ENCODE measurements around the gene AASDH. TPM values are rescaled to one million over a fixed set of nuclear protein-coding genes. Genes with fewer than 3 reads are reported as not detected.

Gene AASDH
- total RNA-seq, 1 experiment from 2014 or later: 12.6 TPM

GRCh38 chr4:56387023-56388001 is at the start of gene AASDH (continued):
- no peak for TF ChIP-seq GTF2I (CRISPR knock-in tag; conservative IDR thresholded peaks at IDR 0.05)
- no peak; the same call in 1 of the 2 replicates for TF ChIP-seq JUN (CRISPR knock-in tag; IDR thresholded peaks at IDR 0.05)
- TF ChIP-seq, protein P1, sequence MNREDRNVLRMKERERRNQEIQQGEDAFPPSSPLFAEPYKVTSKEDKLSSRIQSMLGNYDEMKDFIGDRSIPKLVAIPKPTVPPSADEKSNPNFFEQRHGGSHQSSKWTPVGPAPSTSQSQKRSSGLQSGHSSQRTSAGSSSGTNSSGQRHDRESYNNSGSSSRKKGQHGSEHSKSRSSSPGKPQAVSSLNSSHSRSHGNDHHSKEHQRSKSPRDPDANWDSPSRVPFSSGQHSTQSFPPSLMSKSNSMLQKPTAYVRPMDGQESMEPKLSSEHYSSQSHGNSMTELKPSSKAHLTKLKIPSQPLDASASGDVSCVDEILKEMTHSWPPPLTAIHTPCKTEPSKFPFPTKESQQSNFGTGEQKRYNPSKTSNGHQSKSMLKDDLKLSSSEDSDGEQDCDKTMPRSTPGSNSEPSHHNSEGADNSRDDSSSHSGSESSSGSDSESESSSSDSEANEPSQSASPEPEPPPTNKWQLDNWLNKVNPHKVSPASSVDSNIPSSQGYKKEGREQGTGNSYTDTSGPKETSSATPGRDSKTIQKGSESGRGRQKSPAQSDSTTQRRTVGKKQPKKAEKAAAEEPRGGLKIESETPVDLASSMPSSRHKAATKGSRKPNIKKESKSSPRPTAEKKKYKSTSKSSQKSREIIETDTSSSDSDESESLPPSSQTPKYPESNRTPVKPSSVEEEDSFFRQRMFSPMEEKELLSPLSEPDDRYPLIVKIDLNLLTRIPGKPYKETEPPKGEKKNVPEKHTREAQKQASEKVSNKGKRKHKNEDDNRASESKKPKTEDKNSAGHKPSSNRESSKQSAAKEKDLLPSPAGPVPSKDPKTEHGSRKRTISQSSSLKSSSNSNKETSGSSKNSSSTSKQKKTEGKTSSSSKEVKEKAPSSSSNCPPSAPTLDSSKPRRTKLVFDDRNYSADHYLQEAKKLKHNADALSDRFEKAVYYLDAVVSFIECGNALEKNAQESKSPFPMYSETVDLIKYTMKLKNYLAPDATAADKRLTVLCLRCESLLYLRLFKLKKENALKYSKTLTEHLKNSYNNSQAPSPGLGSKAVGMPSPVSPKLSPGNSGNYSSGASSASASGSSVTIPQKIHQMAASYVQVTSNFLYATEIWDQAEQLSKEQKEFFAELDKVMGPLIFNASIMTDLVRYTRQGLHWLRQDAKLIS (CRISPR knock-in tag; IDR thresholded peaks at IDR 0.05; ENCODE audit: borderline replicate concordance): no peak
- no peak for TF ChIP-seq EMX1 (CRISPR knock-in tag; IDR thresholded peaks at IDR 0.05)
- TF ChIP-seq, protein P2, sequence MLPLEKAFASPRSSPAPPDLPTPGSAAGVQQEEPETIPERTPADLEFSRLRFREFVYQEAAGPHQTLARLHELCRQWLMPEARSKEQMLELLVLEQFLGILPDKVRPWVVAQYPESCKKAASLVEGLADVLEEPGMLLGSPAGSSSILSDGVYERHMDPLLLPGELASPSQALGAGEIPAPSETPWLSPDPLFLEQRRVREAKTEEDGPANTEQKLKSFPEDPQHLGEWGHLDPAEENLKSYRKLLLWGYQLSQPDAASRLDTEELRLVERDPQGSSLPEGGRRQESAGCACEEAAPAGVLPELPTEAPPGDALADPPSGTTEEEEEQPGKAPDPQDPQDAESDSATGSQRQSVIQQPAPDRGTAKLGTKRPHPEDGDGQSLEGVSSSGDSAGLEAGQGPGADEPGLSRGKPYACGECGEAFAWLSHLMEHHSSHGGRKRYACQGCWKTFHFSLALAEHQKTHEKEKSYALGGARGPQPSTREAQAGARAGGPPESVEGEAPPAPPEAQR (CRISPR knock-in tag; IDR thresholded peaks at IDR 0.05): no peak
- TF ChIP-seq ZNF416 (CRISPR knock-in tag; IDR thresholded peaks at IDR 0.05): no peak
- peak; percentile 87 for TF ChIP-seq TEAD1 (CRISPR knock-in tag; IDR thresholded peaks at IDR 0.05)
- no peak for TF ChIP-seq NR1H2 (CRISPR knock-in tag; IDR thresholded peaks at IDR 0.05)
- TF ChIP-seq ZNF423 (CRISPR knock-in tag; IDR thresholded peaks at IDR 0.05): no peak
- TF ChIP-seq ZNF121 (CRISPR knock-in tag; IDR thresholded peaks at IDR 0.05): no peak
- TF ChIP-seq, protein P3, sequence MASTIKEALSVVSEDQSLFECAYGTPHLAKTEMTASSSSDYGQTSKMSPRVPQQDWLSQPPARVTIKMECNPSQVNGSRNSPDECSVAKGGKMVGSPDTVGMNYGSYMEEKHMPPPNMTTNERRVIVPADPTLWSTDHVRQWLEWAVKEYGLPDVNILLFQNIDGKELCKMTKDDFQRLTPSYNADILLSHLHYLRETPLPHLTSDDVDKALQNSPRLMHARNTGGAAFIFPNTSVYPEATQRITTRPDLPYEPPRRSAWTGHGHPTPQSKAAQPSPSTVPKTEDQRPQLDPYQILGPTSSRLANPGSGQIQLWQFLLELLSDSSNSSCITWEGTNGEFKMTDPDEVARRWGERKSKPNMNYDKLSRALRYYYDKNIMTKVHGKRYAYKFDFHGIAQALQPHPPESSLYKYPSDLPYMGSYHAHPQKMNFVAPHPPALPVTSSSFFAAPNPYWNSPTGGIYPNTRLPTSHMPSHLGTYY (CRISPR knock-in tag; IDR thresholded peaks at IDR 0.05): no peak
- TF ChIP-seq SOX15 (CRISPR knock-in tag; IDR thresholded peaks at IDR 0.05): no peak
- no peak for TF ChIP-seq STAT6 (CRISPR knock-in tag; conservative IDR thresholded peaks at IDR 0.05; ENCODE audit: low read depth)
- TF ChIP-seq NR2C2 (CRISPR knock-in tag; IDR thresholded peaks at IDR 0.05): no peak
- peak; percentile 89 for TF ChIP-seq MAX (CRISPR knock-in tag; IDR thresholded peaks at IDR 0.05)
- TF ChIP-seq, protein P4, sequence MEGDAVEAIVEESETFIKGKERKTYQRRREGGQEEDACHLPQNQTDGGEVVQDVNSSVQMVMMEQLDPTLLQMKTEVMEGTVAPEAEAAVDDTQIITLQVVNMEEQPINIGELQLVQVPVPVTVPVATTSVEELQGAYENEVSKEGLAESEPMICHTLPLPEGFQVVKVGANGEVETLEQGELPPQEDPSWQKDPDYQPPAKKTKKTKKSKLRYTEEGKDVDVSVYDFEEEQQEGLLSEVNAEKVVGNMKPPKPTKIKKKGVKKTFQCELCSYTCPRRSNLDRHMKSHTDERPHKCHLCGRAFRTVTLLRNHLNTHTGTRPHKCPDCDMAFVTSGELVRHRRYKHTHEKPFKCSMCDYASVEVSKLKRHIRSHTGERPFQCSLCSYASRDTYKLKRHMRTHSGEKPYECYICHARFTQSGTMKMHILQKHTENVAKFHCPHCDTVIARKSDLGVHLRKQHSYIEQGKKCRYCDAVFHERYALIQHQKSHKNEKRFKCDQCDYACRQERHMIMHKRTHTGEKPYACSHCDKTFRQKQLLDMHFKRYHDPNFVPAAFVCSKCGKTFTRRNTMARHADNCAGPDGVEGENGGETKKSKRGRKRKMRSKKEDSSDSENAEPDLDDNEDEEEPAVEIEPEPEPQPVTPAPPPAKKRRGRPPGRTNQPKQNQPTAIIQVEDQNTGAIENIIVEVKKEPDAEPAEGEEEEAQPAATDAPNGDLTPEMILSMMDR (IDR thresholded peaks at IDR 0.05): no peak
- TF ChIP-seq TEAD4 (CRISPR knock-in tag; IDR thresholded peaks at IDR 0.05): 0 out of 2 replicates have a peak, but pooled peaks have one; percentile 30
- TF ChIP-seq, protein P5, sequence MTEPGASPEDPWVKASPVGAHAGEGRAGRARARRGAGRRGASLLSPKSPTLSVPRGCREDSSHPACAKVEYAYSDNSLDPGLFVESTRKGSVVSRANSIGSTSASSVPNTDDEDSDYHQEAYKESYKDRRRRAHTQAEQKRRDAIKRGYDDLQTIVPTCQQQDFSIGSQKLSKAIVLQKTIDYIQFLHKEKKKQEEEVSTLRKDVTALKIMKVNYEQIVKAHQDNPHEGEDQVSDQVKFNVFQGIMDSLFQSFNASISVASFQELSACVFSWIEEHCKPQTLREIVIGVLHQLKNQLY (CRISPR knock-in tag; IDR thresholded peaks at IDR 0.05): no peak
- TF ChIP-seq TCF7 (CRISPR knock-in tag; IDR thresholded peaks at IDR 0.05; ENCODE audit: low read depth): no peak
- no peak for TF ChIP-seq NFE2L1 (CRISPR knock-in tag; IDR thresholded peaks at IDR 0.05)
- no peak for TF ChIP-seq PRDM15 (CRISPR knock-in tag; IDR thresholded peaks at IDR 0.05)
- TF ChIP-seq, protein P6, sequence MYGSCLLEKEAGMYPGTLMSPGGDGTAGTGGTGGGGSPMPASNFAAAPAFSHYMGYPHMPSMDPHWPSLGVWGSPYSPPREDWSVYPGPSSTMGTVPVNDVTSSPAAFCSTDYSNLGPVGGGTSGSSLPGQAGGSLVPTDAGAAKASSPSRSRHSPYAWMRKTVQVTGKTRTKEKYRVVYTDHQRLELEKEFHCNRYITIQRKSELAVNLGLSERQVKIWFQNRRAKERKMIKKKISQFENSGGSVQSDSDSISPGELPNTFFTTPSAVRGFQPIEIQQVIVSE (CRISPR knock-in tag; IDR thresholded peaks at IDR 0.05; ENCODE audit: borderline replicate concordance): no peak
